ENCODE data around the gene VCL. TPM values are rescaled to one million over a fixed set of nuclear protein-coding genes. Genes with fewer than 3 reads are reported as not detected.
"Not testable (repeated sequence)": the region's sequence is repeated elsewhere in the genome, so short reads cannot be mapped to it uniquely, and the experiment has no call there.

Gene VCL
- total RNA-seq, 1 experiment from 2014 or later: 382 TPM

- Histone ChIP-seq H3K4me2 (ENCODE audit: low read length) (peak overlapping the region; percentile 68), H3K27ac (ENCODE audit: low read length) (peak overlapping the region; percentile 71), H3K4me3 (ENCODE audit: low read length) (peak overlapping the region; percentile 0; the same call in 1 of the 2 replicates), H3K9me3 (ENCODE audit: low read length) (no peaks in the 10 kb centered on the region), H3F3A (ENCODE audit: low read length, unreplicated experiment) (peaks cover 31% of the 10 kb centered on the region), H3K4me1 (ENCODE audit: insufficient read depth, low read length) (peaks cover 55% of the 10 kb centered on the region), H3K9me2 (replicated peaks; ENCODE audit: low read length) (no peaks in the 10 kb centered on the region), H2AFZ (ENCODE audit: low read length) (no peak overlapping the region), H3K27me3 (ENCODE audit: low read length) (no peaks in the 10 kb centered on the region), H3K9ac (ENCODE audit: low read length) (no peak overlapping the region), H3K36me3 (ENCODE audit: low read depth, low read length) (peaks cover 23% of the 10 kb centered on the region), H3K79me2 (ENCODE audit: low read length) (peaks cover 83% of the 10 kb centered on the region), H4K20me1 (ENCODE audit: low read length) (0 out of 2 replicates have a peak, but pooled peaks cover 11% of the 10 kb centered on the region)
- BruUV-seq (replicated peaks): no TSS peak
- DNase-seq: peak; percentile 94
- POLR2A ChIA-PET (ENCODE audit: unreplicated experiment): interaction anchor here (0.5 to 1.0 kb wide), 2 partner anchors 22 to 60 kb away, joined by 3 to 4 read pairs; partner anchors contain the start of gene VCL
- intact Hi-C loops (cut with micrococcal nuclease): loop anchor here (1.0 kb wide), 1 partner anchor 117 kb away; no protein-coding TSS in a partner anchor
- ATAC-seq: 0 out of 2 replicates have a peak, but pooled peaks have one; percentile 0
- CTCF ChIA-PET: interaction anchor here (0.7 to 1.5 kb wide), 8 partner anchors 23 to 172 kb away, joined by 3 to 18 read pairs (median 4); partner anchors contain the start of gene VCL
- TF ChIP-seq CTCF (conservative IDR thresholded peaks at IDR 0.05; ENCODE audit: low read depth, low read length) (no peak), EZH2 (IDR thresholded peaks at IDR 0.05; ENCODE audit: low read length, unreplicated experiment) (no peak), EZH2phosphoT487 (IDR thresholded peaks at IDR 0.05; ENCODE audit: borderline replicate concordance, low read length) (no peak)
Observed at GRCh38 chr10:74058071-74058470, 60.2 kb downstream of the VCL start.

DNA sequence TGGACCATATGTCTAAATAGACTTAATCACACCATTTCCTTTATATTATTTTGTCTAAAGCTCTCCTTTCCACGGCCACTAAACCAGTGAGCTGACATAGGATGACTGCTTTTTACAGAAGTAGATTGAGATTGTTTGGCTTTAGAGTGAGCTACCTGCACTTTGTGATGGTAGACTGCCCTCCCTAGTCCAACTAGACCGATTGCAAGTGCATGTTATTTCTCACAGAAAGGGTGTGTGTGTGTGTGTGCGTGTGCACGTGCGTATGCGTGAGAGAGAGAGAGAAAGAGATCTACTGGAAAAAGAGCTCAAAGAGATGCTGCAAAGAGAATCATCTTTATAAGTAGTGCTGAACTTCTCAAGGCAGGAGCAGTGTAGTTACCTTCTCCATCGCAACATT is 60.7 kb downstream of the VCL start:
- peak overlapping the region; percentile 68 for H3K4me2 ChIP-seq (ENCODE audit: low read length)
- H3K27me3 ChIP-seq (ENCODE audit: low read length): no peaks in the 10 kb centered on the region
- H3K9ac ChIP-seq (ENCODE audit: low read length): no peak overlapping the region
- H3K9me2 ChIP-seq (replicated peaks; ENCODE audit: low read length): no peaks in the 10 kb centered on the region
- TF ChIP-seq EZH2phosphoT487 (IDR thresholded peaks at IDR 0.05; ENCODE audit: borderline replicate concordance, low read length) (no peak), CTCF (conservative IDR thresholded peaks at IDR 0.05; ENCODE audit: low read depth, low read length) (peak; percentile 75), EZH2 (IDR thresholded peaks at IDR 0.05; ENCODE audit: low read length, unreplicated experiment) (no peak)
- ChIA-PET CTCF (interaction anchor here (0.6 to 1.5 kb wide), 11 partner anchors 20 to 172 kb away, joined by 3 to 18 read pairs (median 5); partner anchors contain the start of gene VCL), POLR2A (ENCODE audit: unreplicated experiment) (interaction anchor here (0.5 to 1.0 kb wide), 4 partner anchors 21 to 563 kb away, joined by 3 to 8 read pairs (median 4); partner anchors contain the start of gene VCL)
- BruUV-seq (replicated peaks): no TSS peak
- H3K36me3 ChIP-seq (ENCODE audit: low read depth, low read length): peaks cover 29% of the 10 kb centered on the region
- H3K9me3 ChIP-seq (ENCODE audit: low read length): no peaks in the 10 kb centered on the region
- H3K4me3 ChIP-seq (ENCODE audit: low read length): no peak overlapping the region; the same call in 1 of the 2 replicates
- H2AFZ ChIP-seq (ENCODE audit: low read length): no peak overlapping the region
- ATAC-seq: no peak
- DNase-seq: peak; percentile 77
- peaks cover 83% of the 10 kb centered on the region for H3K79me2 ChIP-seq (ENCODE audit: low read length)
- peaks cover 35% of the 10 kb centered on the region for H3F3A ChIP-seq (ENCODE audit: low read length, unreplicated experiment)
- peaks cover 55% of the 10 kb centered on the region for H3K4me1 ChIP-seq (ENCODE audit: insufficient read depth, low read length)
- intact Hi-C loops (cut with micrococcal nuclease): loop anchor here (1.0 kb wide), 1 partner anchor 117 kb away; no protein-coding TSS in a partner anchor
- H4K20me1 ChIP-seq (ENCODE audit: low read length): 0 out of 2 replicates have a peak, but pooled peaks cover 11% of the 10 kb centered on the region
- peak overlapping the region; percentile 71 for H3K27ac ChIP-seq (ENCODE audit: low read length)

- no peak for TF ChIP-seq EZH2 (IDR thresholded peaks at IDR 0.05; ENCODE audit: low read length, unreplicated experiment)
- no peak for TF ChIP-seq CTCF (conservative IDR thresholded peaks at IDR 0.05; ENCODE audit: low read depth, low read length)
- no peak for TF ChIP-seq EZH2phosphoT487 (IDR thresholded peaks at IDR 0.05; ENCODE audit: borderline replicate concordance, low read length)
- no peak overlapping the region for H3K4me2 ChIP-seq (ENCODE audit: low read length)
- peaks cover 32% of the 10 kb centered on the region for H3K4me1 ChIP-seq (ENCODE audit: insufficient read depth, low read length)
- H3K9me2 ChIP-seq (replicated peaks; ENCODE audit: low read length): no peaks in the 10 kb centered on the region
- intact Hi-C loops (cut with micrococcal nuclease): loop anchor here (1.0 kb wide), 1 partner anchor 42 kb away; no protein-coding TSS in a partner anchor
- peaks cover 28% of the 10 kb centered on the region for H3F3A ChIP-seq (ENCODE audit: low read length, unreplicated experiment)
- H3K36me3 ChIP-seq (ENCODE audit: low read depth, low read length): peaks cover 47% of the 10 kb centered on the region
- POLR2A ChIA-PET (ENCODE audit: unreplicated experiment): interaction anchor here (0.6 to 0.7 kb wide), 2 partner anchors 17 to 184 kb away, joined by 3 read pairs; no protein-coding TSS in a partner anchor
- H3K4me3 ChIP-seq (ENCODE audit: low read length): no peak overlapping the region
- BruUV-seq (replicated peaks): no TSS peak
- H3K27ac ChIP-seq (ENCODE audit: low read length): no peak overlapping the region
- ATAC-seq (no peak), DNase-seq (peak; percentile 44)
- no peak overlapping the region for H2AFZ ChIP-seq (ENCODE audit: low read length)
- no peaks in the 10 kb centered on the region for H3K27me3 ChIP-seq (ENCODE audit: low read length)
- H3K9ac ChIP-seq (ENCODE audit: low read length): no peak overlapping the region
- 0 out of 2 replicates have a peak, but pooled peaks cover 11% of the 10 kb centered on the region for H4K20me1 ChIP-seq (ENCODE audit: low read length)
- H3K9me3 ChIP-seq (ENCODE audit: low read length): no peaks in the 10 kb centered on the region
- H3K79me2 ChIP-seq (ENCODE audit: low read length): peaks cover 89% of the 10 kb centered on the region
- CTCF ChIA-PET: interaction anchor here (1.0 kb wide), 1 partner anchor 175 kb away, joined by 3 read pairs; no protein-coding TSS in a partner anchor
Observed at GRCh38 chr10:74061104-74061503, 63.2 kb downstream of the VCL start.

- peaks cover 24% of the 10 kb centered on the region for H3K4me1 ChIP-seq (ENCODE audit: insufficient read depth, low read length)
- intact Hi-C loops (cut with micrococcal nuclease): loop anchor here (1.0 kb wide), 1 partner anchor 41 kb away; no protein-coding TSS in a partner anchor
- H3K9ac ChIP-seq (ENCODE audit: low read length); DNase-seq; H3K4me3 ChIP-seq (ENCODE audit: low read length); BruUV-seq (replicated peaks); H3K9me2 ChIP-seq (replicated peaks; ENCODE audit: low read length); H3K27ac ChIP-seq (ENCODE audit: low read length); H3K9me3 ChIP-seq (ENCODE audit: low read length); H2AFZ ChIP-seq (ENCODE audit: low read length); H3K4me2 ChIP-seq (ENCODE audit: low read length); H3K27me3 ChIP-seq (ENCODE audit: low read length); ATAC-seq: not testable (repeated sequence)
- peaks cover 51% of the 10 kb centered on the region for H3K36me3 ChIP-seq (ENCODE audit: low read depth, low read length)
- H4K20me1 ChIP-seq (ENCODE audit: low read length): 0 out of 2 replicates have a peak, but pooled peaks cover 11% of the 10 kb centered on the region
- CTCF ChIA-PET: interaction anchor here (0.6 kb wide), 1 partner anchor 63 kb away, joined by 3 read pairs; no protein-coding TSS in a partner anchor
- peaks cover 23% of the 10 kb centered on the region for H3F3A ChIP-seq (ENCODE audit: low read length, unreplicated experiment)
- POLR2A ChIA-PET (ENCODE audit: unreplicated experiment): interaction anchor here (0.6 kb wide), 1 partner anchor 921 kb away, joined by 3 read pairs; no protein-coding TSS in a partner anchor
- H3K79me2 ChIP-seq (ENCODE audit: low read length): peaks cover 89% of the 10 kb centered on the region
Observed at GRCh38 chr10:74061978-74062377, 64.1 kb downstream of the VCL start.
